PC-3 (cell line): ENCODE measurements around the gene SYNGR3. TPM values are rescaled to one million over a fixed set of nuclear protein-coding genes. Genes with fewer than 3 reads are reported as not detected.

Experiments
- ATAC-seq: fragments of 200-7000 bp; cut with Tn5 transposase; 2 replicates; pipeline ENCODE4 v1.9.1; 2020; ENCODE audit warnings: mild to moderate bottlenecking, moderate library complexity
- BruUV-seq: library from RNA; stranded (reverse); fragments of 400-500 nt; replicated peaks from 2 replicates; lab custom pipeline; 2021; lab: Mats Ljungman, UMichigan
- CTCF ChIA-PET: fragments of 300-600 bp; sonication (Branson Sonifier 250); formaldehyde crosslinking; loops from one replicate; lab custom pipeline; 2022; ENCODE audit warnings: antibody characterized with exemption; lab: Charles Lee
- POLR2A ChIA-PET: fragments of 300-600 bp; sonication (Branson Sonifier 250); formaldehyde crosslinking; loops from one replicate; lab custom pipeline; 2022; ENCODE audit warnings: antibody characterized with exemption; ENCODE audit not compliant: unreplicated experiment; lab: Charles Lee
- DNase-seq: peaks from one replicate; pipeline ENCODE4 v3.0.0-alpha.2; 2015
- H2AFZ ChIP-seq: fragments of 300-600 bp; sonication (generic); 2 replicates; pipeline ENCODE4 v1.6.0; 2016; ENCODE audit warnings: antibody characterized with exemption, low read length
- H3F3A ChIP-seq: fragments of 300-600 bp; sonication (generic); one replicate; pipeline ENCODE4 v1.6.0; 2017; ENCODE audit warnings: antibody characterized with exemption, low read length, control low read depth, mild to moderate bottlenecking; ENCODE audit not compliant: unreplicated experiment
- H3K27ac ChIP-seq: fragments of 300-600 bp; sonication (generic); 2 replicates; pipeline ENCODE4 v1.5.1; 2016; ENCODE audit warnings: mild to moderate bottlenecking, low read length
- H3K27me3 ChIP-seq: fragments of 300-600 bp; sonication (generic); 2 replicates; pipeline ENCODE4 v1.6.1; 2016; ENCODE audit warnings: low read length, mixed read lengths
- H3K36me3 ChIP-seq: fragments of 300-600 bp; sonication (generic); 2 replicates; pipeline ENCODE4 v1.6.1; 2016; ENCODE audit warnings: low read depth, mixed run types, low read length, mixed read lengths
- H3K4me1 ChIP-seq: fragments of 300-600 bp; sonication (generic); 2 replicates; pipeline ENCODE4 v1.5.1; 2016; ENCODE audit warnings: low read length; ENCODE audit not compliant: insufficient read depth
- H3K4me2 ChIP-seq: fragments of 300-600 bp; sonication (generic); 2 replicates; pipeline ENCODE4 v1.6.0; 2016; ENCODE audit warnings: low read length
- H3K4me3 ChIP-seq: fragments of 300-600 bp; sonication (generic); 2 replicates; pipeline ENCODE4 v1.5.1; 2016; ENCODE audit warnings: mild to moderate bottlenecking, low read length, mixed read lengths
- H3K79me2 ChIP-seq: fragments of 300-600 bp; sonication (generic); 2 replicates; pipeline ENCODE4 v1.6.1; 2017; ENCODE audit warnings: low read length, mixed read lengths
- H3K9ac ChIP-seq: fragments of 300-600 bp; sonication (generic); 2 replicates; pipeline ENCODE4 v1.6.0; 2016; ENCODE audit warnings: mild to moderate bottlenecking, low read length
- H3K9me2 ChIP-seq: fragments of 300-600 bp; sonication (generic); replicated peaks from 2 replicates; pipeline ENCODE4 v1.6.1; 2016; ENCODE audit warnings: mixed run types, low read length, mixed read lengths
- H3K9me3 ChIP-seq: fragments of 300-600 bp; sonication (generic); 2 replicates; pipeline ENCODE4 v1.6.1; 2016; ENCODE audit warnings: low read length, mixed read lengths
- H4K20me1 ChIP-seq: fragments of 300-600 bp; sonication (generic); 2 replicates; pipeline ENCODE4 v1.6.1; 2016; ENCODE audit warnings: low read length, mixed read lengths
- EZH2 ChIP-seq: fragments of 300-600 bp; sonication (generic); IDR thresholded peaks from one replicate; pipeline ENCODE4 v1.6.1; 2017; ENCODE audit warnings: antibody characterized with exemption, mild to moderate bottlenecking, low read length; ENCODE audit not compliant: unreplicated experiment
- EZH2phosphoT487 ChIP-seq: fragments of 300-600 bp; sonication (generic); IDR thresholded peaks from 2 replicates; pipeline ENCODE4 v1.6.1; 2018; ENCODE audit warnings: mild to moderate bottlenecking, antibody characterized with exemption, low read length, borderline replicate concordance
- intact Hi-C: fragments of 100-400 bp; cut with micrococcal nuclease; formaldehyde crosslinking; loops from 2 replicates; pipeline ENCODE4 v1.9.0; 2023
- total RNA-seq: library from RNA; depleted of rRNA; stranded (reverse); fragments of >200 nt; gene quantifications from 2 replicates; pipeline ENCODE4 v1.2.3, GENCODE V29; 2014
- TF ChIP-seq, protein P1 (sequence below): fragments of 300-600 bp; sonication (generic); conservative IDR thresholded peaks from 2 replicates; pipeline ENCODE4 v1.5.1; 2017; ENCODE audit warnings: antibody characterized with exemption, low read depth, mild to moderate bottlenecking, low read length

The SYNGR3 gene
- total RNA-seq, 1 experiment from 2014 or later = 1.5 TPM

DNA sequence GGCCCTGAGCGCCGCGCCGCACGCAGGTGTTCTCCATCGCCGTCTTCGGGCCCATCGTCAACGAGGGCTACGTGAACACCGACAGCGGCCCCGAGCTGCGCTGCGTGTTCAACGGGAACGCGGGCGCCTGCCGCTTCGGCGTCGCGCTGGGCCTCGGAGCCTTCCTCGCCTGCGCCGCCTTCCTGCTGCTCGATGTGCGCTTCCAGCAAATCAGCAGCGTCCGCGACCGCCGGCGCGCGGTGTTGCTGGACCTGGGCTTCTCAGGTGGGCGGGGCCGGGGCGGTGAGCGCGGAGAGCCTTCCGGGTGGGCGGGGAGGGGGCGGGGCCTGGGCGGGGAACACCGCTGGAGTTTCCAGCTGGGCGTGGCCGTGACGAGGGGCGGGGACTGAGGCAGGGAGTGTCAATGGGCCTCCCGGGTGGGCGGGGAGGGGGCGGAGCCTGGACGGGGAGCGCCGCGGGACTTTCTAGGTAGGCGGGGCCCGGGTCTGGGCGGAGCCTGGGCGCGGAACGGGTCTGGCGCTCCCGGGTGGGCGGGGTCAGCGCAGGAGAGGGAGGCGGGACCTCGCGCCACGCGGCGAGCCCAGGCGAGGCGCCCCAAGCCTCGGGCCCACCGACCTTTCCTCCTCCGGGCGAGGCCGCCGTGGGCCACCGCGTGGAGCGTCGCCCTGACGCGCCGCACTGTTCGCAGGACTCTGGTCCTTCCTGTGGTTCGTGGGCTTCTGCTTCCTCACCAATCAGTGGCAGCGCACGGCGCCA, 2.4 kb downstream of the SYNGR3 start:
- no TSS peak for BruUV-seq
- Histone ChIP-seq H3K27ac (no peak overlapping the region), H4K20me1 (no peaks in the 10 kb centered on the region), H3K9me3 (no peaks in the 10 kb centered on the region), H3K9ac (no peak overlapping the region), H3K79me2 (no peaks in the 10 kb centered on the region), H3K4me1 (peaks cover 4% of the 10 kb centered on the region; the same call in 1 of the 2 replicates), H3K36me3 (no peaks in the 10 kb centered on the region), H3K27me3 (no peaks in the 10 kb centered on the region), H3F3A (no peaks in the 10 kb centered on the region), H3K9me2 (no peaks in the 10 kb centered on the region), H2AFZ (no peak overlapping the region), H3K4me3 (no peak overlapping the region), H3K4me2 (no peak overlapping the region)
- POLR2A ChIA-PET = no interaction called here
- CTCF ChIA-PET = interaction anchor here (0.5 kb wide), 1 partner anchor 30 kb away, joined by 10 read pairs; no protein-coding TSS in a partner anchor
- TF ChIP-seq, protein P1, sequence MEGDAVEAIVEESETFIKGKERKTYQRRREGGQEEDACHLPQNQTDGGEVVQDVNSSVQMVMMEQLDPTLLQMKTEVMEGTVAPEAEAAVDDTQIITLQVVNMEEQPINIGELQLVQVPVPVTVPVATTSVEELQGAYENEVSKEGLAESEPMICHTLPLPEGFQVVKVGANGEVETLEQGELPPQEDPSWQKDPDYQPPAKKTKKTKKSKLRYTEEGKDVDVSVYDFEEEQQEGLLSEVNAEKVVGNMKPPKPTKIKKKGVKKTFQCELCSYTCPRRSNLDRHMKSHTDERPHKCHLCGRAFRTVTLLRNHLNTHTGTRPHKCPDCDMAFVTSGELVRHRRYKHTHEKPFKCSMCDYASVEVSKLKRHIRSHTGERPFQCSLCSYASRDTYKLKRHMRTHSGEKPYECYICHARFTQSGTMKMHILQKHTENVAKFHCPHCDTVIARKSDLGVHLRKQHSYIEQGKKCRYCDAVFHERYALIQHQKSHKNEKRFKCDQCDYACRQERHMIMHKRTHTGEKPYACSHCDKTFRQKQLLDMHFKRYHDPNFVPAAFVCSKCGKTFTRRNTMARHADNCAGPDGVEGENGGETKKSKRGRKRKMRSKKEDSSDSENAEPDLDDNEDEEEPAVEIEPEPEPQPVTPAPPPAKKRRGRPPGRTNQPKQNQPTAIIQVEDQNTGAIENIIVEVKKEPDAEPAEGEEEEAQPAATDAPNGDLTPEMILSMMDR = no peak
- TF ChIP-seq EZH2phosphoT487 (no peak), EZH2 (no peak)
- intact Hi-C loops = no loop called here
- ATAC-seq = peak; percentile 23
- DNase-seq = peak; percentile 63

DNA sequence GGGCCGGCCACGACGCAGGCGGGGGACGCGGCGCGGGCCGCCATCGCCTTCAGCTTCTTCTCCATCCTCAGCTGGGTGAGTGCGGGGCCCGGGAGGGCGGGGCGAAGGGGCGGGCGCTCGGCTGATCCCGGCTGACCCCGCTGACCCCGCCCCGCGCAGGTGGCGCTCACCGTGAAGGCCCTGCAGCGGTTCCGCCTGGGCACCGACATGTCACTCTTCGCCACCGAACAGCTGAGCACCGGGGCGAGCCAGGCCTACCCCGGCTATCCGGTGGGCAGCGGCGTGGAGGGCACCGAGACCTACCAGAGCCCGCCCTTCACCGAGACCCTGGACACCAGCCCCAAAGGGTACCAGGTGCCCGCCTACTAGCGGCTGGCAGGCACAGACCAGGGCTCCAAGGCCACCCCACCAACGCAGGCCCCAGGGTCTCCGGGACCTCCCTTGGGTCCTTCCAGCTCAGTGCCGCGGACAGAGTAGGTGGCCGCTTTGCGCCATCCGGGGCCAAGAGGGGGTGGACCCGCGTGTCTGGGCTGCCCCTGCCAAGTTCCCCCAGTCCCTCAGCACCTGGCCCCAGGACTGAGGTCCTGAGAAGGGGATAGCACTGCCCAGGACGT, 3.0 kb downstream of the SYNGR3 start:
- DNase-seq (no peak), ATAC-seq (no peak)
- no peaks in the 10 kb centered on the region for H4K20me1 ChIP-seq
- no peak overlapping the region for H2AFZ ChIP-seq
- intact Hi-C loops = no loop called here
- H3K4me1 ChIP-seq = peaks cover 4% of the 10 kb centered on the region; the same call in 1 of the 2 replicates
- POLR2A ChIA-PET = no interaction called here
- no peak for TF ChIP-seq EZH2
- no TSS peak for BruUV-seq
- H3K4me2 ChIP-seq = no peak overlapping the region
- H3F3A ChIP-seq = no peaks in the 10 kb centered on the region
- H3K79me2 ChIP-seq = no peaks in the 10 kb centered on the region
- CTCF ChIA-PET = interaction anchor here (0.5 kb wide), 1 partner anchor 30 kb away, joined by 10 read pairs; no protein-coding TSS in a partner anchor
- H3K27me3 ChIP-seq = no peaks in the 10 kb centered on the region
- no peaks in the 10 kb centered on the region for H3K9me2 ChIP-seq
- no peaks in the 10 kb centered on the region for H3K36me3 ChIP-seq
- no peaks in the 10 kb centered on the region for H3K9me3 ChIP-seq
- H3K9ac ChIP-seq = no peak overlapping the region
- no peak overlapping the region for H3K27ac ChIP-seq
- H3K4me3 ChIP-seq = no peak overlapping the region

DNA sequence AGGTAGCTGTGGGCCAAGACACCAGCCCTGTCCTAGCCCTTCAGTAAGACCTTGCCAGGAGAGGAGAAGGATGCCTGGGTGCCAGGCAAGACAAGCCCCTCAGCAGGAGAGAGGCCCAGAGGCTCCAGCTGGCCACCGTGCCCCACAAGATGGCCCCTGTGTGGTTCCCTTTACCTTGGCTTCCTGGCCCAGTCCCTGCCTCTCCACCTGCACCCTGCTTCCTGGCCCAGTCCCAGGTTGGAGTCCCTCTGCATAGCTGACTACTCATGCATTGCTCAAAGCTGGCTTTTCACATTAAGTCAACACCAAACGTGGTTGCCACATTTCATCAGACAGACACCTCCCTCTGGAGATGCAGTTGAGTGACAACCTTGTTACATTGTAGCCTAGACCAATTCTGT, 4.0 kb downstream of the SYNGR3 start:
- Histone ChIP-seq H3F3A (no peaks in the 10 kb centered on the region), H2AFZ (no peak overlapping the region), H3K36me3 (no peaks in the 10 kb centered on the region), H3K4me1 (peaks cover 4% of the 10 kb centered on the region; the same call in 1 of the 2 replicates), H3K9me2 (no peaks in the 10 kb centered on the region), H3K27ac (no peak overlapping the region), H3K4me2 (no peak overlapping the region), H3K79me2 (no peaks in the 10 kb centered on the region), H3K9ac (no peak overlapping the region), H3K9me3 (no peaks in the 10 kb centered on the region), H4K20me1 (no peaks in the 10 kb centered on the region), H3K4me3 (no peak overlapping the region), H3K27me3 (no peaks in the 10 kb centered on the region)
- TF ChIP-seq, protein P1 = no peak
- no peak for TF ChIP-seq EZH2phosphoT487
- TF ChIP-seq EZH2 = no peak
- intact Hi-C loops = no loop called here
- ChIA-PET CTCF (no interaction called here), POLR2A (no interaction called here)
- DNase-seq (peak; percentile 79), ATAC-seq (peak; percentile 62)
- BruUV-seq = no TSS peak
